MM.1S (cell line): ENCODE measurements around the gene RFXAP.

Source experiments
- DNase-seq: peaks from one replicate; pipeline ENCODE4 v3.0.0-alpha.2; 2015
- H2AFZ ChIP-seq: fragments of 300-600 bp; sonication (generic); 2 replicates; pipeline ENCODE4 v1.6.0; 2016; ENCODE audit warnings: antibody characterized with exemption, low read length
- H3F3A ChIP-seq: fragments of 300-600 bp; sonication (generic); 2 replicates; pipeline ENCODE4 v1.6.1; 2016; ENCODE audit warnings: mild to moderate bottlenecking, antibody characterized with exemption, low read length, moderate library complexity, mixed read lengths; ENCODE audit not compliant: insufficient read depth
- H3K27ac ChIP-seq: fragments of 300-600 bp; sonication (generic); 2 replicates; pipeline ENCODE4 v1.5.1; 2016; ENCODE audit warnings: mild to moderate bottlenecking, low read length
- H3K27me3 ChIP-seq: fragments of 300-600 bp; sonication (generic); replicated peaks from 2 replicates; pipeline ENCODE4 v1.6.0; 2016; ENCODE audit warnings: low read length; ENCODE audit not compliant: insufficient read depth
- H3K36me3 ChIP-seq: fragments of 300-600 bp; sonication (generic); replicated peaks from 2 replicates; pipeline ENCODE4 v1.6.1; 2016; ENCODE audit warnings: mild to moderate bottlenecking, low read length, mixed read lengths; ENCODE audit not compliant: insufficient read depth
- H3K4me1 ChIP-seq: fragments of 300-600 bp; sonication (generic); 2 replicates; pipeline ENCODE4 v1.6.1; 2016; ENCODE audit warnings: low read length, mixed read lengths
- H3K4me2 ChIP-seq: fragments of 300-600 bp; sonication (generic); 2 replicates; pipeline ENCODE4 v1.6.0; 2016; ENCODE audit warnings: low read depth, low read length
- H3K4me3 ChIP-seq: fragments of 300-600 bp; sonication (generic); 2 replicates; pipeline ENCODE4 v1.5.1; 2016; ENCODE audit warnings: low read length, mixed read lengths
- H3K79me2 ChIP-seq: fragments of 300-600 bp; sonication (generic); 2 replicates; pipeline ENCODE4 v1.6.1; 2016; ENCODE audit warnings: mixed run types, low read length, mixed read lengths
- H3K9ac ChIP-seq: fragments of 300-600 bp; sonication (generic); 2 replicates; pipeline ENCODE4 v1.6.1; 2016; ENCODE audit warnings: low read length, mixed read lengths
- H3K9me2 ChIP-seq: fragments of 300-600 bp; sonication (generic); replicated peaks from 2 replicates; pipeline ENCODE4 v1.6.1; 2016; ENCODE audit warnings: mild to moderate bottlenecking, low read length, mixed read lengths; ENCODE audit not compliant: insufficient read depth
- H3K9me3 ChIP-seq: fragments of 300-600 bp; sonication (generic); replicated peaks from 2 replicates; pipeline ENCODE4 v1.6.1; 2016; ENCODE audit warnings: mild to moderate bottlenecking, low read length, mixed read lengths; ENCODE audit not compliant: insufficient read depth
- H4K20me1 ChIP-seq: fragments of 300-600 bp; sonication (generic); 2 replicates; pipeline ENCODE4 v1.6.1; 2016; ENCODE audit warnings: mild to moderate bottlenecking, low read length, moderate library complexity, mixed read lengths; ENCODE audit not compliant: insufficient read depth
- EZH2 ChIP-seq: fragments of 300-600 bp; sonication (generic); optimal IDR thresholded peaks from 2 replicates; pipeline ENCODE3; 2017; ENCODE audit warnings: low read depth, mild to moderate bottlenecking, antibody characterized with exemption, low read length, mixed read lengths
- EZH2phosphoT487 ChIP-seq: fragments of 300-600 bp; sonication (generic); IDR thresholded peaks from 2 replicates; pipeline ENCODE4 v1.6.1; 2018; ENCODE audit warnings: antibody characterized with exemption, low read length
- TF ChIP-seq, protein P1 (sequence below): fragments of 300-600 bp; sonication (generic); IDR thresholded peaks from 2 replicates; pipeline ENCODE4 v1.5.1; 2016; ENCODE audit warnings: antibody characterized with exemption, low read length, mixed read lengths

The RFXAP gene

DNA sequence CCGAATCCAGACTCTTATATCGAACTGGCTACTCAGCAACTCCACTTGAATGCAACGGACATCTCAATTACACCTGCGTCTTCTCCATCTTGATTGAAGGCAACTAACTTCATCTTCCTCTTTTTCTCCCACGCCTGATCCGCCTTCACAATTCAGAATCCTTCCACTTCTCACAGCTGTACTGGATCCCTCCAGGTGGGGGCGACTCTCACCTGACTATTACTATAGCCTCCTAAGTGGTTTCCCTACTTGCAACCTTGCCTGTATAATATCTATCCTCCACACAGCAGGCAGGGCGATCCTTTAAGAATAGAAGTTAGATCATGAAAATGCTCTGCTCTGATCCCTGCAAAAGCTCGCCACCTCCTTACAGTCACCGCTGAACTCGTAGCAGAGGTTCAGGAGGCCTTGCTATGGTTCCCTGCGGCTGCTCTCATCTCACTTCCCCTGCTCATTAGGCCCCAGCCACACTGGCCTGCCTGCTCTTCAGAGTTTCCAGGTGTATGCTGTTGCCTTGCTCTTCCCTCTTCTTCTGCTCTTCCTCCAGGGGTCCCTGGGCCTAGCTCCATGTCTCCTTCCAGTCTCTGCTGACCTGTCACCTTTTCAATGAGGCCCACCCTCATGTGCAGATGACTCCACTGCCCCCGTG, 31.9 kb downstream of the RFXAP start:
- DNase-seq = no peak
- H3K9ac ChIP-seq = no peak overlapping the region

GRCh38 chr13:36857253-36857652, 38.2 kb downstream of the RFXAP start:
- no peak for DNase-seq
- Histone ChIP-seq H3K27me3 (no peaks in the 10 kb centered on the region), H3K79me2 (no peaks in the 10 kb centered on the region), H3K4me1 (no peaks in the 10 kb centered on the region), H3F3A (no peaks in the 10 kb centered on the region), H4K20me1 (no peaks in the 10 kb centered on the region), H3K4me2 (no peak overlapping the region), H3K9me2 (no peaks in the 10 kb centered on the region), H3K36me3 (no peaks in the 10 kb centered on the region), H3K9me3 (no peaks in the 10 kb centered on the region), H3K9ac (no peak overlapping the region), H2AFZ (no peak overlapping the region), H3K4me3 (no peak overlapping the region), H3K27ac (no peak overlapping the region)
- TF ChIP-seq EZH2 = no peak
- TF ChIP-seq, protein P1, sequence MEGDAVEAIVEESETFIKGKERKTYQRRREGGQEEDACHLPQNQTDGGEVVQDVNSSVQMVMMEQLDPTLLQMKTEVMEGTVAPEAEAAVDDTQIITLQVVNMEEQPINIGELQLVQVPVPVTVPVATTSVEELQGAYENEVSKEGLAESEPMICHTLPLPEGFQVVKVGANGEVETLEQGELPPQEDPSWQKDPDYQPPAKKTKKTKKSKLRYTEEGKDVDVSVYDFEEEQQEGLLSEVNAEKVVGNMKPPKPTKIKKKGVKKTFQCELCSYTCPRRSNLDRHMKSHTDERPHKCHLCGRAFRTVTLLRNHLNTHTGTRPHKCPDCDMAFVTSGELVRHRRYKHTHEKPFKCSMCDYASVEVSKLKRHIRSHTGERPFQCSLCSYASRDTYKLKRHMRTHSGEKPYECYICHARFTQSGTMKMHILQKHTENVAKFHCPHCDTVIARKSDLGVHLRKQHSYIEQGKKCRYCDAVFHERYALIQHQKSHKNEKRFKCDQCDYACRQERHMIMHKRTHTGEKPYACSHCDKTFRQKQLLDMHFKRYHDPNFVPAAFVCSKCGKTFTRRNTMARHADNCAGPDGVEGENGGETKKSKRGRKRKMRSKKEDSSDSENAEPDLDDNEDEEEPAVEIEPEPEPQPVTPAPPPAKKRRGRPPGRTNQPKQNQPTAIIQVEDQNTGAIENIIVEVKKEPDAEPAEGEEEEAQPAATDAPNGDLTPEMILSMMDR = no peak
- no peak for TF ChIP-seq EZH2phosphoT487

More for the DNA sequence above, 31.9 kb downstream of the RFXAP start:
- Histone ChIP-seq H3K9me3 (no peaks in the 10 kb centered on the region), H4K20me1 (no peaks in the 10 kb centered on the region), H3K27ac (no peak overlapping the region), H3K4me1 (no peaks in the 10 kb centered on the region), H3K36me3 (no peaks in the 10 kb centered on the region), H3K4me2 (no peak overlapping the region), H3F3A (no peaks in the 10 kb centered on the region), H3K9me2 (no peaks in the 10 kb centered on the region), H3K79me2 (no peaks in the 10 kb centered on the region), H2AFZ (no peak overlapping the region), H3K4me3 (no peak overlapping the region), H3K27me3 (no peaks in the 10 kb centered on the region)
- TF ChIP-seq, protein P1 = no peak
- TF ChIP-seq EZH2phosphoT487 (no peak), EZH2 (no peak)

GRCh38 chr13:36858290-36858689, 39.3 kb downstream of the RFXAP start:
- Histone ChIP-seq H3K9ac (no peak overlapping the region), H3K9me3 (no peaks in the 10 kb centered on the region), H3K27ac (no peak overlapping the region), H3K36me3 (no peaks in the 10 kb centered on the region), H3K4me1 (no peaks in the 10 kb centered on the region), H3K4me3 (no peak overlapping the region), H3K4me2 (no peak overlapping the region), H4K20me1 (no peaks in the 10 kb centered on the region), H3K9me2 (no peaks in the 10 kb centered on the region), H2AFZ (no peak overlapping the region), H3K27me3 (no peaks in the 10 kb centered on the region), H3K79me2 (no peaks in the 10 kb centered on the region), H3F3A (no peaks in the 10 kb centered on the region)
- DNase-seq = peak; percentile 18
- TF ChIP-seq EZH2phosphoT487 (no peak), EZH2 (no peak)
- TF ChIP-seq, protein P1 = peak; percentile 25
